SKM-1 treated with dmso at 0.1 percent for 144 hours (cell line): ENCODE results near the gene STK24.

Experiments used
- DNase-seq: peaks from one replicate; lab custom pipeline; 2025; ENCODE audit not compliant: unreplicated experiment; lab: John Stamatoyannopoulos, UW

Gene STK24

GRCh38 chr13:98457053-98457452 lies 119.9 kb downstream of the STK24 start:
- no peak for DNase-seq

- no peak for DNase-seq
Observed at GRCh38 chr13:98456413-98456845, 120.5 kb downstream of the STK24 start.

- no peak for DNase-seq
Observed at GRCh38 chr13:98454389-98454881, 122.5 kb downstream of the STK24 start.

- no peak for DNase-seq
Observed at GRCh38 chr13:98452851-98453843, 123.8 kb downstream of the STK24 start.

- no peak for DNase-seq
Observed at GRCh38 chr13:98451676-98452470, 125.0 kb downstream of the STK24 start.

- no peak for DNase-seq
Observed at GRCh38 chr13:98450539-98451111, 126.3 kb downstream of the STK24 start.

GRCh38 chr13:98450026-98450425 lies 126.9 kb downstream of the STK24 start:
- DNase-seq = no peak

GRCh38 chr13:98449273-98449672 lies 127.6 kb downstream of the STK24 start:
- DNase-seq = no peak

GRCh38 chr13:98448642-98448928 lies 128.3 kb downstream of the STK24 start:
- DNase-seq = no peak

GRCh38 chr13:98447881-98448641 lies 128.8 kb downstream of the STK24 start:
- DNase-seq = no peak

GRCh38 chr13:98447130-98447529 lies 129.8 kb downstream of the STK24 start:
- no peak for DNase-seq

GRCh38 chr13:98446234-98446621 lies 130.7 kb downstream of the STK24 start:
- DNase-seq = no peak

GRCh38 chr13:98445340-98446233 lies 131.3 kb downstream of the STK24 start:
- DNase-seq = peak; percentile 48

GRCh38 chr13:98444381-98444780 lies 132.5 kb downstream of the STK24 start:
- DNase-seq = no peak

GRCh38 chr13:98443800-98444325 lies 133.0 kb downstream of the STK24 start:
- DNase-seq = no peak

GRCh38 chr13:98443329-98443728 lies 133.6 kb downstream of the STK24 start:
- no peak for DNase-seq

- no peak for DNase-seq
Observed at GRCh38 chr13:98442391-98443230, 134.3 kb downstream of the STK24 start.

- no peak for DNase-seq
Observed at GRCh38 chr13:98441056-98441676, 135.7 kb downstream of the STK24 start.
